Measurements from ENCODE around the gene EPHA2.

DNA sequence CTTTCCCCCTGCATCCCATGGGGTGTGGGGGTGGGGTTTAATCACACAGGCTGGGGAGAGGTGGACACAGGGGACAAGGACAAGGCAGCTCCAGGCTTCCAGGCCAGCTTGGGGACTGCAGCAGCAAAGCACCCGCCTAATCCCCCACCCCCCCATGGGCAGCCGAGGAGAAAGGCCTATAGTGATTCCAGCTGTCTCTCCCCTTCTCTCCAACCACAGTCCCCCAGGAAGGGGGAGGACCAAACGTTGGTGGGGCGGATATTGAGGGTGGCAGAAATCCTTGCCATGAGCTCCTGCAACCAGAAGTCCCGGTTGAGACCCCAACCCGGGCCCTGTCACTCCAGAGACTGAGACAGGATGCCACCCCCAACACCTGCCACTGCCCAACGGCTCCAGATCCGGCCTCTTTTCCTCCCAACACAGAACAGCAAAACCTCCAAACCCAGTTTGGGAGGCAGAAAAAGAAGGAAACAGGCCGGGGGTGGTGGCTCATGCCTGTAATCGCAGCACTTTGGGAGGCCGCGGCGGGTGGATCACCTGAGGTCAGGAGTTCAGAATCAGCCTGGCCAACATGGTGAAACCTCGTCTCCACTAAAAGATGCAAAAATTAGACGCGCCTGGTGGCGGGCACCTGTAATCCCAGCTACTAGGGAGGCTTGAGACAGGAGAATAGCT lies 1.7 kb downstream of the EPHA2 start:
- no peak for TF ChIP-seq EZH2 (IDR thresholded peaks at IDR 0.05; ENCODE audit: borderline replicate concordance, low read depth, low read length, severe bottlenecking)
- TF ChIP-seq, protein P1, sequence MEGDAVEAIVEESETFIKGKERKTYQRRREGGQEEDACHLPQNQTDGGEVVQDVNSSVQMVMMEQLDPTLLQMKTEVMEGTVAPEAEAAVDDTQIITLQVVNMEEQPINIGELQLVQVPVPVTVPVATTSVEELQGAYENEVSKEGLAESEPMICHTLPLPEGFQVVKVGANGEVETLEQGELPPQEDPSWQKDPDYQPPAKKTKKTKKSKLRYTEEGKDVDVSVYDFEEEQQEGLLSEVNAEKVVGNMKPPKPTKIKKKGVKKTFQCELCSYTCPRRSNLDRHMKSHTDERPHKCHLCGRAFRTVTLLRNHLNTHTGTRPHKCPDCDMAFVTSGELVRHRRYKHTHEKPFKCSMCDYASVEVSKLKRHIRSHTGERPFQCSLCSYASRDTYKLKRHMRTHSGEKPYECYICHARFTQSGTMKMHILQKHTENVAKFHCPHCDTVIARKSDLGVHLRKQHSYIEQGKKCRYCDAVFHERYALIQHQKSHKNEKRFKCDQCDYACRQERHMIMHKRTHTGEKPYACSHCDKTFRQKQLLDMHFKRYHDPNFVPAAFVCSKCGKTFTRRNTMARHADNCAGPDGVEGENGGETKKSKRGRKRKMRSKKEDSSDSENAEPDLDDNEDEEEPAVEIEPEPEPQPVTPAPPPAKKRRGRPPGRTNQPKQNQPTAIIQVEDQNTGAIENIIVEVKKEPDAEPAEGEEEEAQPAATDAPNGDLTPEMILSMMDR (IDR thresholded peaks at IDR 0.05; ENCODE audit: borderline replicate concordance, extremely low read depth, low read length, poor library complexity, severe bottlenecking), result no peak

All from DND-41 (cell line).